ENCODE measurements around the gene ASAP3. TPM values are rescaled to one million over a fixed set of nuclear protein-coding genes. Genes with fewer than 3 reads are reported as not detected.

ASAP3 gene
- total and polyA plus RNA-seq, 2 experiments from 2014 or later: 28.0 to 98.2 TPM

DNA sequence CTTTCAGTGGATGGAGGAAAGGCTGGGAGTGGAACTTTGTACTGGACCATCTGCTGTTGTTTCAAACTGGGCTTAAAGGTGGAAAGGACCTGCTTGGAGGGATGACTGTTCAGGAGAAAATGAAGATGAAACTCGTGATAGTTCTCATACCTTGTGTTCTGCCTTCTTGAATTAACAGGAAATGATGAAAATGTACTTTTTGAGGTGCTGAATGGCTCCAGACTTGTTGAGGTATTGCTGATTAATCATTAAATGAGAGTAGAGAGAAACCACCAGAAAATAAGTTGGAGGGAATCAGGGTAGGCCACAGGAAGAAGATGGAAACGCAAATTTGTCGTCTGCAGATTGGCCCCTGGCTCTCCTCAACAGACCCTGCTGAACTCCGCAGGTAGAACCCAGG is 88.1 kb downstream of the ASAP3 start:
- Histone ChIP-seq H3K27ac (ENCODE audit: low read depth) (no peak overlapping the region), H3F3A (replicated peaks; ENCODE audit: low read depth) (0 out of 2 replicates have a peak, but pooled peaks cover 7% of the 10 kb centered on the region), H3K79me2 (replicated peaks; ENCODE audit: insufficient read depth) (no peaks in the 10 kb centered on the region), H3K27me3 (ENCODE audit: insufficient read depth) (peaks cover 88% of the 10 kb centered on the region), H3K9me2 (ENCODE audit: insufficient read depth) (no peaks in the 10 kb centered on the region), H3K4me1 (ENCODE audit: insufficient read depth) (peaks cover 14% of the 10 kb centered on the region), H4K20me1 (replicated peaks; ENCODE audit: insufficient read depth) (no peaks in the 10 kb centered on the region), H3K36me3 (ENCODE audit: insufficient read depth) (no peaks in the 10 kb centered on the region), H3K4me2 (no peak overlapping the region), H2AFZ (no peak overlapping the region), H3K4me3 (no peak overlapping the region)
- Mint-ChIP-seq H3K27ac (no peak overlapping the region), H3K4me3 (no peak overlapping the region), H3K9me3 (peaks cover 5% of the 10 kb centered on the region; the same call in 1 of the 3 replicates), H3K36me3 (ENCODE audit: low read depth) (no peaks in the 10 kb centered on the region), H3K27me3 (ENCODE audit: insufficient read depth, low read depth, poor library complexity) (peaks cover 55% of the 10 kb centered on the region), H3K4me1 (peaks cover 22% of the 10 kb centered on the region)
- no peak for TF ChIP-seq EZH2 (IDR thresholded peaks at IDR 0.05; ENCODE audit: low read depth, unreplicated experiment)
- no peak for ATAC-seq
- no peak for DNase-seq (ENCODE audit: low spot score)

GRCh38 chr1:23395154-23395724 is 88.7 kb downstream of the ASAP3 start:
- Histone ChIP-seq H3F3A (replicated peaks; ENCODE audit: low read depth) (0 out of 2 replicates have a peak, but pooled peaks cover 7% of the 10 kb centered on the region), H2AFZ (no peak overlapping the region), H3K36me3 (ENCODE audit: insufficient read depth) (no peaks in the 10 kb centered on the region), H3K79me2 (replicated peaks; ENCODE audit: insufficient read depth) (no peaks in the 10 kb centered on the region), H3K9me2 (ENCODE audit: insufficient read depth) (no peaks in the 10 kb centered on the region), H3K4me2 (peak overlapping the region; percentile 39; the same call in 1 of the 2 replicates), H4K20me1 (replicated peaks; ENCODE audit: insufficient read depth) (no peaks in the 10 kb centered on the region), H3K4me1 (ENCODE audit: insufficient read depth) (peaks cover 14% of the 10 kb centered on the region), H3K27ac (ENCODE audit: low read depth) (no peak overlapping the region), H3K27me3 (ENCODE audit: insufficient read depth) (peaks cover 88% of the 10 kb centered on the region), H3K4me3 (peak overlapping the region; percentile 4; the same call in 1 of the 2 replicates)
- H3K4me3 Mint-ChIP-seq: peak overlapping the region; percentile 1; the same call in 2 of the 3 replicates
- peaks cover 22% of the 10 kb centered on the region for H3K4me1 Mint-ChIP-seq
- peaks cover 5% of the 10 kb centered on the region; the same call in 1 of the 3 replicates for H3K9me3 Mint-ChIP-seq
- no peak overlapping the region for H3K27ac Mint-ChIP-seq
- peaks cover 56% of the 10 kb centered on the region for H3K27me3 Mint-ChIP-seq (ENCODE audit: insufficient read depth, low read depth, poor library complexity)
- H3K36me3 Mint-ChIP-seq (ENCODE audit: low read depth): no peaks in the 10 kb centered on the region
- ATAC-seq (peak; percentile 86), DNase-seq (ENCODE audit: low spot score) (peak; percentile 47)
- TF ChIP-seq CREB1 (CRISPR knock-in tag; IDR thresholded peaks at IDR 0.05; ENCODE audit: low read depth) (0 out of 2 replicates have a peak, but pooled peaks have one; percentile 7), ZNF114 (CRISPR knock-in tag; IDR thresholded peaks at IDR 0.05) (no peak)

GRCh38 chr1:23394684-23395083 is 89.3 kb downstream of the ASAP3 start:
- Histone ChIP-seq H3F3A (replicated peaks; ENCODE audit: low read depth) (0 out of 2 replicates have a peak, but pooled peaks cover 7% of the 10 kb centered on the region), H3K4me1 (ENCODE audit: insufficient read depth) (peaks cover 14% of the 10 kb centered on the region), H3K27ac (ENCODE audit: low read depth) (no peak overlapping the region), H3K9me2 (ENCODE audit: insufficient read depth) (no peaks in the 10 kb centered on the region), H4K20me1 (replicated peaks; ENCODE audit: insufficient read depth) (no peaks in the 10 kb centered on the region; the same call in 1 of the 2 replicates), H3K4me3 (peak overlapping the region; percentile 4; the same call in 1 of the 2 replicates), H3K36me3 (ENCODE audit: insufficient read depth) (no peaks in the 10 kb centered on the region), H3K27me3 (ENCODE audit: insufficient read depth) (peaks cover 88% of the 10 kb centered on the region), H3K4me2 (peak overlapping the region; percentile 39), H3K79me2 (replicated peaks; ENCODE audit: insufficient read depth) (no peaks in the 10 kb centered on the region), H2AFZ (no peak overlapping the region)
- peak overlapping the region; percentile 1; the same call in 2 of the 3 replicates for H3K4me3 Mint-ChIP-seq
- H3K4me1 Mint-ChIP-seq: peaks cover 22% of the 10 kb centered on the region
- H3K9me3 Mint-ChIP-seq: peaks cover 5% of the 10 kb centered on the region; the same call in 1 of the 3 replicates
- DNase-seq (ENCODE audit: low spot score) (peak; percentile 60), ATAC-seq (peak; percentile 85)
- H3K27ac Mint-ChIP-seq: no peak overlapping the region
- H3K36me3 Mint-ChIP-seq (ENCODE audit: low read depth): no peaks in the 10 kb centered on the region
- H3K27me3 Mint-ChIP-seq (ENCODE audit: insufficient read depth, low read depth, poor library complexity): peaks cover 55% of the 10 kb centered on the region
- TF ChIP-seq NANOG (IDR thresholded peaks at IDR 0.05; ENCODE audit: borderline replicate concordance) (no peak), STAT1 (IDR thresholded peaks at IDR 0.05; ENCODE audit: unreplicated experiment) (no peak), EZH2phosphoT487 (IDR thresholded peaks at IDR 0.05; ENCODE audit: unreplicated experiment) (no peak), EZH2 (IDR thresholded peaks at IDR 0.05; ENCODE audit: low read depth, unreplicated experiment) (no peak), REST (IDR thresholded peaks at IDR 0.05; ENCODE audit: unreplicated experiment) (no peak), JUNB (IDR thresholded peaks at IDR 0.05; ENCODE audit: unreplicated experiment) (no peak), ZNF331 (CRISPR knock-in tag; IDR thresholded peaks at IDR 0.05; ENCODE audit: low read depth) (no peak), CREB1 (CRISPR knock-in tag; IDR thresholded peaks at IDR 0.05; ENCODE audit: low read depth) (no peak), POLR2AphosphoS5 (IDR thresholded peaks at IDR 0.05; ENCODE audit: low read depth) (no peak), ZNF114 (CRISPR knock-in tag; IDR thresholded peaks at IDR 0.05) (no peak)
- TF ChIP-seq, protein P1, sequence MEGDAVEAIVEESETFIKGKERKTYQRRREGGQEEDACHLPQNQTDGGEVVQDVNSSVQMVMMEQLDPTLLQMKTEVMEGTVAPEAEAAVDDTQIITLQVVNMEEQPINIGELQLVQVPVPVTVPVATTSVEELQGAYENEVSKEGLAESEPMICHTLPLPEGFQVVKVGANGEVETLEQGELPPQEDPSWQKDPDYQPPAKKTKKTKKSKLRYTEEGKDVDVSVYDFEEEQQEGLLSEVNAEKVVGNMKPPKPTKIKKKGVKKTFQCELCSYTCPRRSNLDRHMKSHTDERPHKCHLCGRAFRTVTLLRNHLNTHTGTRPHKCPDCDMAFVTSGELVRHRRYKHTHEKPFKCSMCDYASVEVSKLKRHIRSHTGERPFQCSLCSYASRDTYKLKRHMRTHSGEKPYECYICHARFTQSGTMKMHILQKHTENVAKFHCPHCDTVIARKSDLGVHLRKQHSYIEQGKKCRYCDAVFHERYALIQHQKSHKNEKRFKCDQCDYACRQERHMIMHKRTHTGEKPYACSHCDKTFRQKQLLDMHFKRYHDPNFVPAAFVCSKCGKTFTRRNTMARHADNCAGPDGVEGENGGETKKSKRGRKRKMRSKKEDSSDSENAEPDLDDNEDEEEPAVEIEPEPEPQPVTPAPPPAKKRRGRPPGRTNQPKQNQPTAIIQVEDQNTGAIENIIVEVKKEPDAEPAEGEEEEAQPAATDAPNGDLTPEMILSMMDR (conservative IDR thresholded peaks at IDR 0.05; ENCODE audit: low read depth in 2 of 2): no peak
- TF ChIP-seq, protein P2, sequence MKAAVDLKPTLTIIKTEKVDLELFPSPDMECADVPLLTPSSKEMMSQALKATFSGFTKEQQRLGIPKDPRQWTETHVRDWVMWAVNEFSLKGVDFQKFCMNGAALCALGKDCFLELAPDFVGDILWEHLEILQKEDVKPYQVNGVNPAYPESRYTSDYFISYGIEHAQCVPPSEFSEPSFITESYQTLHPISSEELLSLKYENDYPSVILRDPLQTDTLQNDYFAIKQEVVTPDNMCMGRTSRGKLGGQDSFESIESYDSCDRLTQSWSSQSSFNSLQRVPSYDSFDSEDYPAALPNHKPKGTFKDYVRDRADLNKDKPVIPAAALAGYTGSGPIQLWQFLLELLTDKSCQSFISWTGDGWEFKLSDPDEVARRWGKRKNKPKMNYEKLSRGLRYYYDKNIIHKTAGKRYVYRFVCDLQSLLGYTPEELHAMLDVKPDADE (IDR thresholded peaks at IDR 0.05): no peak
